Measurements from ENCODE around the gene CDH26.

DNA sequence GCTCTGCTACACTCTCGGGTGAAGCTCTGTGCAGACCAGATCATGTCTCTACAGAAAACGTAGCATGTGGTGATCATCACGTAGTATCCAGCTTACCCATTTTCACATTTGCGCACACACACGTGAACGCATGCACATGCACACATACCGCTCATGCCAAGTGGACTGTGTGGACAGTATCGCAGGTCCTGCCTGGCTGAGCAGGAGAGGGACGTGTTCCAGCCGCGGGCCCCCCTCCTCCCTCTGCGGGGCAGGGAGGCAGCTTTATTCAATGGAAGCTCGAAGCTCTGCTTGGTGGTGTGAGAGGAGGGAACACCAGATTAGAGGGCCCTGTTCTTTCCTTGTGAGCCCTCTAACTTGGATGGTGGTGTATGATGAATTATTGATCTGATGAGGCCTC lies 51.1 kb downstream of the CDH26 start:
- TF ChIP-seq POLR2AphosphoS5 (IDR thresholded peaks at IDR 0.05; ENCODE audit: low read depth, low read length): no peak
- no peak for TF ChIP-seq TAF1 (IDR thresholded peaks at IDR 0.05; ENCODE audit: low read depth, low read length)
- TF ChIP-seq POLR2A (IDR thresholded peaks at IDR 0.05; ENCODE audit: low read depth, low read length): no peak
- no peak for TF ChIP-seq PAX5 (IDR thresholded peaks at IDR 0.05; ENCODE audit: insufficient read depth, low read length, severe bottlenecking)

Data from GM12891 (cell line).